LNCaP clone FGC (cell line): ENCODE data around the gene FOSL2.

Experiments used
- DNase-seq: peaks from one replicate; pipeline ENCODE4 v3.0.0-alpha.2; 2011; ENCODE audit warnings: low read depth
- H3K4me3 ChIP-seq: 2 replicates; pipeline ENCODE4 v1.5.1; 2011; ENCODE audit warnings: mild to moderate bottlenecking, low read depth, low read length, control low read depth
- CTCF ChIP-seq: IDR thresholded peaks from 2 replicates; pipeline ENCODE4 v1.5.1; 2012; ENCODE audit warnings: mild to moderate bottlenecking; ENCODE audit not compliant: control insufficient read depth, insufficient read depth; ENCODE audit errors: extremely low read depth

FOSL2 gene

GRCh38 chr2:28361991-28362710 is 30.5 kb upstream of the FOSL2 start:
- DNase-seq, result no peak
- TF ChIP-seq CTCF, result no peak
- H3K4me3 ChIP-seq, result no peak overlapping the region

DNA sequence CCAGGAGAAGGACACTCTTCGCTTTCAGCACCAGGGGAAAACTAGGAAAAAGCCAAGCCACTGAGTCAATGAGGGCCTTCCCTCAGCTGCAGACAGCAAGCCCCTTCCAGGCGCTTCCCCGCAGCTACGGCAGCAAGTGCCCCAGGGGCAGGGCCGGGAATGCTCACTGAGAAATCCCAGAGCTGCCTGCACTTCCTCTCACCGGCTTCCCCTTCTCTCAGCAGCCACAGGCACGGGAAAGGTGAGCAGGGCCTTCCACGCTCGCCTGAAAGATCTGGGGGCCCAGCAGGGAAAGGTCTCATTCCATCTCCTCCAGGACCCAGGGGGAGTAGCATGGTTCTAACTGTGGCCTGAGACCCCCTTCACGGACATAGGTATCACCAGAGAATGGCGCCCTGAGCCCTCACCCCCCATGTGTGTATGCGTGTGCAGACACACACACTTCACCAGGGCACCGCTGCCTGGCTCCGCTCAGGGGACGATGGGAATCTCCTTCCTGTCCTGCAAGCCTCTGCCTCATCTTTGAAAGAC is 29.6 kb upstream of the FOSL2 start:
- no peak overlapping the region for H3K4me3 ChIP-seq
- DNase-seq, result no peak
- no peak for TF ChIP-seq CTCF

DNA sequence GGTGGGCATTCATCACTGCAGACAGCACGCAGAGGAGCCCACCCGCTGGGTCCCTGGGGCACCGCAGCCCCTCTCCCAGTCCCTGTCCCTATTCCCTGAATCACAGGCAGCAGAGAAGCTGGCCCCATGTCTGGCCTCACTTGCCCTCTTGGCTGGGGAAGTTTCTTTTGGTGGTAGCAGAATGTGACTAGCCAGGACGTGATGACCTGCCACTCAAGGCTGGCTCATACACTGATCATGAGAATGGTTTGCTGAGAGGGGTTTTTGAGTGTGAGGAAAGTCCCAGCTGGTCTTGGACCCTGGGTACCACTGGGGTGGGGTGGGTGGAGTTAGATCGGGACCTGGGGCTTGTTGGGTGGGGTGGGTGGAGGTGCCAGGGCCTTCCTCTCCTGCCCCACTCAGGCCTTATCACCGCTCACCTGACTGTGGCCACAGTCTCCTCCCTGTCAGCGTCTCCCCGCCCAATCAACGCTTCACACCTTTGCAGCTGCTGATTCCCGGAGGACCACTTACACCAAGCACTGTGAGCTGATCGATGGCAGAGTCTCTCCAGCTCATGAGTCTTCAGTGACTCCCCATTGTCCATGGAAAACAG is 28.9 kb upstream of the FOSL2 start:
- no peak overlapping the region for H3K4me3 ChIP-seq
- DNase-seq, result no peak
- TF ChIP-seq CTCF, result no peak

- H3K4me3 ChIP-seq, result no peak overlapping the region
- no peak for DNase-seq
- no peak for TF ChIP-seq CTCF
These were observed 28.0 kb upstream of the FOSL2 start for GRCh38 chr2:28364610-28365009.

GRCh38 chr2:28365158-28365557 is 27.5 kb upstream of the FOSL2 start:
- H3K4me3 ChIP-seq, result no peak overlapping the region
- no peak for TF ChIP-seq CTCF
- DNase-seq, result no peak

DNA sequence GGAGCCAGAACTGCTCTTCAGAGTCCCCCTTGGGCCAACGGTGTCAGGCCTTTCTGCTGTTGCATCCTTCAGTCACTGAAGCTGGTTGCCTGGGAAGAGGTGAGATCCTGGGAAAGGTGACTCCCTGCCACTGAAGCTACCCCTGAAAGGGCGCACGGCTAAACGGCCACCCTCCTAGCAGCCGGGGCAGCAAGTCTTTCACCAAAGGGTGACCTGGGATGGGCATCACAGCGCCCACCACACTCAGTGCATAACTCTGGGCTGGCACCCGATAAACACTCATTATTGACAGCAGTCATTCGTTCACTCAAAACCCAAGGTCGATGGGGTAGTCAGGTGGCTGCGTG is 26.5 kb upstream of the FOSL2 start:
- TF ChIP-seq CTCF, result no peak
- no peak for DNase-seq
- H3K4me3 ChIP-seq, result no peak overlapping the region
